Measurements from ENCODE around the gene SLIT3.
A peak's percentile ranks its signal among the peaks of the same experiment; 100 is the strongest.
"Not testable (repeated sequence)": the region's sequence is repeated elsewhere in the genome, so short reads cannot be mapped to it uniquely, and the experiment has no call there.

The SLIT3 gene

GRCh38 chr5:168648576-168648975 is 652.4 kb downstream of the SLIT3 start:
- DNase-seq: no peak

GRCh38 chr5:168648016-168648415 is 652.9 kb downstream of the SLIT3 start:
- DNase-seq: no peak

GRCh38 chr5:168647083-168647482 is 653.9 kb downstream of the SLIT3 start:
- DNase-seq: no peak

- no peak for DNase-seq
These were observed 654.6 kb downstream of the SLIT3 start for GRCh38 chr5:168646335-168646734.

- DNase-seq: no peak
These were observed 655.7 kb downstream of the SLIT3 start for GRCh38 chr5:168645195-168645594.

- DNase-seq: no peak
These were observed 658.9 kb downstream of the SLIT3 start for GRCh38 chr5:168642019-168642418.

GRCh38 chr5:168638846-168639245 is 662.1 kb downstream of the SLIT3 start:
- not testable (repeated sequence) for DNase-seq

GRCh38 chr5:168637793-168638192 is 663.1 kb downstream of the SLIT3 start:
- DNase-seq: no peak

GRCh38 chr5:168637281-168637680 is 663.7 kb downstream of the SLIT3 start:
- DNase-seq: no peak

- not testable (repeated sequence) for DNase-seq
These were observed 670.0 kb downstream of the SLIT3 start for GRCh38 chr5:168630958-168631357.

- peak; percentile 28 for DNase-seq
These were observed 676.0 kb downstream of the SLIT3 start for GRCh38 chr5:168624850-168625364.

- DNase-seq: no peak
These were observed 680.1 kb downstream of the SLIT3 start for GRCh38 chr5:168620807-168621206.

- DNase-seq: no peak
These were observed 686.3 kb downstream of the SLIT3 start for GRCh38 chr5:168614661-168615060.

- DNase-seq: no peak
These were observed 686.9 kb downstream of the SLIT3 start for GRCh38 chr5:168613996-168614395.

- no peak for DNase-seq
These were observed 687.5 kb downstream of the SLIT3 start for GRCh38 chr5:168613396-168613795.

- DNase-seq: no peak
These were observed 687.9 kb downstream of the SLIT3 start for GRCh38 chr5:168612996-168613395.

GRCh38 chr5:168612123-168612522 is 688.8 kb downstream of the SLIT3 start:
- DNase-seq: no peak

Data from MV-4-11 (cell line).